ENCODE measurements around the gene HSF5. TPM values are rescaled to one million over a fixed set of nuclear protein-coding genes. Genes with fewer than 3 reads are reported as not detected.
A peak's percentile ranks its signal among the peaks of the same experiment; 100 is the strongest.

The HSF5 gene
- total and polyA plus RNA-seq, 2 of the 13 experiments (the other 11 are each of a cell fraction or from before 2014, with no cell fraction given): not detected

DNA sequence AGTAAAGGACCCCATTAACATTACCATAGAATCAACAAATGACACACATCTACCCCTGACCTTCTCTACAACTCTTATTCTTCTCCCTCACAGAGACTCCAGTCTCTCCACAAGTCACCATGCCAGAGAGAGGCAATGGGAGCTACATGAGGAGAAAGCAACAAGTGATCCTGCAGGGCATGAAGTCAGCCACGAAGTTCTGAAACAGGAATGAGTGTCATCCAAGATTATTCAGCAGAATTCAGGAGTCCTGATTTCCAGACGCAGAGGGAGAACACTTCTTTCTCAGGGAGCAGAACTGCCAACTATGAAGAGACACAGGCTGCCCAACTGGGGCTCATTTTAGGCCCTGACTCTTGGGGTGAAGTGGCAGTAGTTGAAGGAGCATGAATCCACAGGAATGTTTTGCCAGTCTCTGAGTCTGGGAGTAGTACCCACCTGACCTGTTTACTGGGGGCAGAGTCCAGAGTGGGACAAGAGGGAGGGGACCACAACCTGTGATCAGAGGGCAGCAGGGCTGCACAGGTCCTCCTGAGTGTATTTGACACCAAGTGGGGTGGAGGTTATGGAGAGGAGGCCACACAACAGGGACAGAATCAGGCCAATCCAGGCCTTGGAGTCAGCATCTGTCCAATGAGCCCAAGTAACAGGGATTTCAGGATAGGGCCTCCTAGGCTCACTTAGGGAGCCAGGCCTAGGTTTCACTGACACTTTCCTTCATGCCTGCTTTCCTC, 28.6 kb upstream of the HSF5 start (continued):
- TF ChIP-seq POGZ (CRISPR knock-in tag; IDR thresholded peaks at IDR 0.05) (0 out of 2 replicates have a peak, but pooled peaks have one; percentile 23), RFX3 (CRISPR knock-in tag; IDR thresholded peaks at IDR 0.05) (no peak), MAFK (conservative IDR thresholded peaks at IDR 0.05 in 1 of 2, IDR thresholded peaks at IDR 0.05 in 1 of 2; ENCODE audit: low read length in 2 of 2) (no peak), DNMT1 (CRISPR knock-in tag; IDR thresholded peaks at IDR 0.05) (no peak), MTF1 (CRISPR knock-in tag; IDR thresholded peaks at IDR 0.05) (no peak), NRL (CRISPR knock-in tag; IDR thresholded peaks at IDR 0.05; ENCODE audit: borderline replicate concordance) (no peak), ZNF230 (CRISPR knock-in tag; IDR thresholded peaks at IDR 0.05) (peak; percentile 64; the same call in 1 of the 2 replicates), ZNF335 (CRISPR knock-in tag; IDR thresholded peaks at IDR 0.05) (no peak), CCDC6 (CRISPR knock-in tag; IDR thresholded peaks at IDR 0.05) (0 out of 2 replicates have a peak, but pooled peaks have one; percentile 26), ZNF33B (CRISPR knock-in tag; IDR thresholded peaks at IDR 0.05) (no peak; the same call in 1 of the 2 replicates), ELF3 (CRISPR knock-in tag; IDR thresholded peaks at IDR 0.05) (peak; percentile 51; the same call in 1 of the 2 replicates), ZNF773 (CRISPR knock-in tag; IDR thresholded peaks at IDR 0.05; ENCODE audit: borderline replicate concordance) (no peak), TARDBP (CRISPR knock-in tag; IDR thresholded peaks at IDR 0.05) (peak; percentile 49; the same call in 1 of the 2 replicates), PHF5A (CRISPR knock-in tag; IDR thresholded peaks at IDR 0.05; ENCODE audit: low read depth, unreplicated experiment) (peak; percentile 72), ATF1 (CRISPR knock-in tag; IDR thresholded peaks at IDR 0.05) (no peak), BRCA1 (CRISPR knock-in tag; IDR thresholded peaks at IDR 0.05) (0 out of 2 replicates have a peak, but pooled peaks have one; percentile 17), ZNF431 (CRISPR knock-in tag; IDR thresholded peaks at IDR 0.05; ENCODE audit: borderline replicate concordance, low read depth) (no peak)
- TF ChIP-seq, protein P1, sequence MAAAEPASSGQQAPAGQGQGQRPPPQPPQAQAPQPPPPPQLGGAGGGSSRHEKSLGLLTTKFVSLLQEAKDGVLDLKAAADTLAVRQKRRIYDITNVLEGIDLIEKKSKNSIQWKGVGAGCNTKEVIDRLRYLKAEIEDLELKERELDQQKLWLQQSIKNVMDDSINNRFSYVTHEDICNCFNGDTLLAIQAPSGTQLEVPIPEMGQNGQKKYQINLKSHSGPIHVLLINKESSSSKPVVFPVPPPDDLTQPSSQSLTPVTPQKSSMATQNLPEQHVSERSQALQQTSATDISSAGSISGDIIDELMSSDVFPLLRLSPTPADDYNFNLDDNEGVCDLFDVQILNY (CRISPR knock-in tag; conservative IDR thresholded peaks at IDR 0.05): no peak
- TF ChIP-seq, protein P2, sequence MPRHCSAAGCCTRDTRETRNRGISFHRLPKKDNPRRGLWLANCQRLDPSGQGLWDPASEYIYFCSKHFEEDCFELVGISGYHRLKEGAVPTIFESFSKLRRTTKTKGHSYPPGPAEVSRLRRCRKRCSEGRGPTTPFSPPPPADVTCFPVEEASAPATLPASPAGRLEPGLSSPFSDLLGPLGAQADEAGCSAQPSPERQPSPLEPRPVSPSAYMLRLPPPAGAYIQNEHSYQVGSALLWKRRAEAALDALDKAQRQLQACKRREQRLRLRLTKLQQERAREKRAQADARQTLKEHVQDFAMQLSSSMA (CRISPR knock-in tag; IDR thresholded peaks at IDR 0.05): no peak
- TF ChIP-seq, protein P3, sequence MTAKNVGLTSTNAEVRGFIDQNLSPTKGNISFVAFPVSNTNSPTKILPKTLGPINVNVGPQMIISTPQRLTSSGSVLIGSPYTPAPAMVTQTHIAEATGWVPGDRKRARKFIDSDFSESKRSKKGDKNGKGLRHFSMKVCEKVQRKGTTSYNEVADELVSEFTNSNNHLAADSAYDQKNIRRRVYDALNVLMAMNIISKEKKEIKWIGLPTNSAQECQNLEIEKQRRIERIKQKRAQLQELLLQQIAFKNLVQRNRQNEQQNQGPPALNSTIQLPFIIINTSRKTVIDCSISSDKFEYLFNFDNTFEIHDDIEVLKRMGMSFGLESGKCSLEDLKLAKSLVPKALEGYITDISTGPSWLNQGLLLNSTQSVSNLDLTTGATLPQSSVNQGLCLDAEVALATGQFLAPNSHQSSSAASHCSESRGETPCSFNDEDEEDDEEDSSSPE (CRISPR knock-in tag; IDR thresholded peaks at IDR 0.05): no peak
- TF ChIP-seq, protein P4, sequence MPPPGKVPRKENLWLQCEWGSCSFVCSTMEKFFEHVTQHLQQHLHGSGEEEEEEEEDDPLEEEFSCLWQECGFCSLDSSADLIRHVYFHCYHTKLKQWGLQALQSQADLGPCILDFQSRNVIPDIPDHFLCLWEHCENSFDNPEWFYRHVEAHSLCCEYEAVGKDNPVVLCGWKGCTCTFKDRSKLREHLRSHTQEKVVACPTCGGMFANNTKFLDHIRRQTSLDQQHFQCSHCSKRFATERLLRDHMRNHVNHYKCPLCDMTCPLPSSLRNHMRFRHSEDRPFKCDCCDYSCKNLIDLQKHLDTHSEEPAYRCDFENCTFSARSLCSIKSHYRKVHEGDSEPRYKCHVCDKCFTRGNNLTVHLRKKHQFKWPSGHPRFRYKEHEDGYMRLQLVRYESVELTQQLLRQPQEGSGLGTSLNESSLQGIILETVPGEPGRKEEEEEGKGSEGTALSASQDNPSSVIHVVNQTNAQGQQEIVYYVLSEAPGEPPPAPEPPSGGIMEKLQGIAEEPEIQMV (CRISPR knock-in tag; IDR thresholded peaks at IDR 0.05; ENCODE audit: low read depth): no peak
- TF ChIP-seq, protein P5, sequence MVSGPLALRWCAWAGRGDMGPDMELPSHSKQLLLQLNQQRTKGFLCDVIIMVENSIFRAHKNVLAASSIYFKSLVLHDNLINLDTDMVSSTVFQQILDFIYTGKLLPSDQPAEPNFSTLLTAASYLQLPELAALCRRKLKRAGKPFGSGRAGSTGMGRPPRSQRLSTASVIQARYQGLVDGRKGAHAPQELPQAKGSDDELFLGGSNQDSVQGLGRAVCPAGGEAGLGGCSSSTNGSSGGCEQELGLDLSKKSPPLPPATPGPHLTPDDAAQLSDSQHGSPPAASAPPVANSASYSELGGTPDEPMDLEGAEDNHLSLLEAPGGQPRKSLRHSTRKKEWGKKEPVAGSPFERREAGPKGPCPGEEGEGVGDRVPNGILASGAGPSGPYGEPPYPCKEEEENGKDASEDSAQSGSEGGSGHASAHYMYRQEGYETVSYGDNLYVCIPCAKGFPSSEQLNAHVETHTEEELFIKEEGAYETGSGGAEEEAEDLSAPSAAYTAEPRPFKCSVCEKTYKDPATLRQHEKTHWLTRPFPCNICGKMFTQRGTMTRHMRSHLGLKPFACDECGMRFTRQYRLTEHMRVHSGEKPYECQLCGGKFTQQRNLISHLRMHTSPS (CRISPR knock-in tag; IDR thresholded peaks at IDR 0.05; ENCODE audit: low read depth): peak; percentile 83
- TF ChIP-seq, protein P6, sequence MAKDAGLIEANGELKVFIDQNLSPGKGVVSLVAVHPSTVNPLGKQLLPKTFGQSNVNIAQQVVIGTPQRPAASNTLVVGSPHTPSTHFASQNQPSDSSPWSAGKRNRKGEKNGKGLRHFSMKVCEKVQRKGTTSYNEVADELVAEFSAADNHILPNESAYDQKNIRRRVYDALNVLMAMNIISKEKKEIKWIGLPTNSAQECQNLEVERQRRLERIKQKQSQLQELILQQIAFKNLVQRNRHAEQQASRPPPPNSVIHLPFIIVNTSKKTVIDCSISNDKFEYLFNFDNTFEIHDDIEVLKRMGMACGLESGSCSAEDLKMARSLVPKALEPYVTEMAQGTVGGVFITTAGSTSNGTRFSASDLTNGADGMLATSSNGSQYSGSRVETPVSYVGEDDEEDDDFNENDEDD (CRISPR knock-in tag; IDR thresholded peaks at IDR 0.05; ENCODE audit: borderline replicate concordance): 0 out of 2 replicates have a peak, but pooled peaks have one; percentile 32

Measured in HepG2 (cell line).